ENCODE results near the gene C1orf174. TPM values are rescaled to one million over a fixed set of nuclear protein-coding genes. Genes with fewer than 3 reads are reported as not detected.

C1orf174 gene
- total and polyA plus RNA-seq, 2 of the 4 experiments (the other 2 are of a cell fraction), result 26.7 to 45.7 TPM

DNA sequence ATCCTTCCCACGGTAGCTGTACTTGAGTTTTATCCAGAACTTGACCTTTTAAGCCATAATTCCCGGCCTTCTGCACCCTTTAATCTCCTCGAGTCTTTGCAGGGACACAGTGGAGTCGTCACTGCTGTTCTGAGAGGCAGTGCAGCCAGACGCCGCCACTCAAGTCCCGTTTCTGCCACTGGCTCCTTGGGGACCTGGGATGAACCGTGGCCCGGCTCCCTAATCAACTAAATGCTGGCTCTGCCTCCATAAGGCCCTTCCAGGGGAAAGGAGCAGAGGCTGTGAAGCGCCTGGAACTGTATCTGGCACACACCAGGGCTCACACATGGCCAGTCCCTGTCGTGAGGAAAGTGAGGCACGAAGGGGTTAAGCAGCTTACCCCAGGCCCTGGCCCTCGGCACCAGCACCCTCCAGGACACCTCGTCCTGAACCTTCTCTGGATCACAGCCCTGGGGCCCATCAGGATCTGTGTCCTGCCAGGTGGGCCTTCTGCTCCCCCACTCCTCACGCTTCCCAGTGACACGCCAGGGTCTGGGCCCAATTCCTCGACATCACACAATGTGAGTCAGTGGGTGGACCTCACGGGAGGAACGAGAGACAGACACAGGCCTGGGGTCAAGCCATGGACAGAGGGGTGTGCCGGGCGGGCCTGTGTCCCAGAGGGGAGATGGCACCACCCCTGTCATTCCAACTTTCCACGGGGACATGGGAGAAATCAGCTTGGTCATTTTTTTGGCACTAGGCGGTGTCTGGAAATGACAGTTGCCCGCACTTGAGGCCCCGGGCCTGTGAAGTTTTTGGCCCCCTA, 23.5 kb upstream of the C1orf174 start:
- Histone ChIP-seq H2AFZ (replicated peaks; ENCODE audit: low read length, poor library complexity) (no peak overlapping the region), H3K4ac (ENCODE audit: low read depth, low read length) (no peak overlapping the region), H3K4me3 (ENCODE audit: insufficient read depth, low read depth, low read length) (no peak overlapping the region), H2AK5ac (ENCODE audit: low read depth, low read length) (no peak overlapping the region), H4K20me1 (ENCODE audit: insufficient read depth, low read length) (no peaks in the 10 kb centered on the region), H3K23ac (ENCODE audit: low read depth, low read length) (no peak overlapping the region), H3K27me3 (ENCODE audit: control insufficient read depth, insufficient read depth, low read length) (no peaks in the 10 kb centered on the region; the same call in 1 of the 2 replicates), H4K5ac (ENCODE audit: low read depth, low read length) (no peak overlapping the region), H3K18ac (ENCODE audit: low read depth, low read length) (no peak overlapping the region), H3K4me2 (ENCODE audit: low read depth, low read length) (no peak overlapping the region), H2BK5ac (ENCODE audit: low read depth, low read length, poor library complexity, severe bottlenecking) (no peak overlapping the region), H3K9me3 (ENCODE audit: control insufficient read depth, insufficient read depth, low read length) (no peaks in the 10 kb centered on the region), H4K8ac (ENCODE audit: low read depth in 2 of 2, low read length in 2 of 2) (no peak overlapping the region), H3K4me1 (ENCODE audit: control insufficient read depth, insufficient read depth, low read length) (no peaks in the 10 kb centered on the region), H4K91ac (ENCODE audit: insufficient read depth, low read depth, low read length) (no peak overlapping the region), H3K9me1 (ENCODE audit: insufficient read depth, low read length) (no peaks in the 10 kb centered on the region), H3K36me3 (ENCODE audit: control insufficient read depth, insufficient read depth, low read length) (no peaks in the 10 kb centered on the region), H2BK20ac (ENCODE audit: low read depth, low read length) (no peak overlapping the region), H2BK15ac (ENCODE audit: low read depth, low read length) (no peak overlapping the region), H3K56ac (ENCODE audit: extremely low read depth, insufficient read depth, low read length) (no peak overlapping the region), H3K27ac (ENCODE audit: insufficient read depth, low read length) (no peak overlapping the region), H3K9ac (ENCODE audit: low read depth, low read length) (no peak overlapping the region), H3K14ac (replicated peaks; ENCODE audit: low read depth, low read length) (no peak overlapping the region), H2AK9ac (replicated peaks; ENCODE audit: low read depth, low read length, poor library complexity) (no peak overlapping the region), H2BK120ac (ENCODE audit: low read depth, low read length) (no peak overlapping the region), H3K79me1 (ENCODE audit: low read depth in 1 of 2, low read length in 2 of 2) (no peaks in the 10 kb centered on the region)
- dilution Hi-C loops (cut with HindIII; ENCODE audit: low sequenced_read_pairs, unreplicated experiment) (no loop called here), intact Hi-C loops (cut with micrococcal nuclease) (no loop called here), in situ Hi-C loops (cut with MboI; ENCODE audit: low sequenced_read_pairs) (loop anchor here (25.0 kb wide), 1 partner anchor 1989 kb away; no protein-coding TSS in a partner anchor)
- no TSS peak for BruUV-seq (replicated peaks)
- TF ChIP-seq, protein P1, sequence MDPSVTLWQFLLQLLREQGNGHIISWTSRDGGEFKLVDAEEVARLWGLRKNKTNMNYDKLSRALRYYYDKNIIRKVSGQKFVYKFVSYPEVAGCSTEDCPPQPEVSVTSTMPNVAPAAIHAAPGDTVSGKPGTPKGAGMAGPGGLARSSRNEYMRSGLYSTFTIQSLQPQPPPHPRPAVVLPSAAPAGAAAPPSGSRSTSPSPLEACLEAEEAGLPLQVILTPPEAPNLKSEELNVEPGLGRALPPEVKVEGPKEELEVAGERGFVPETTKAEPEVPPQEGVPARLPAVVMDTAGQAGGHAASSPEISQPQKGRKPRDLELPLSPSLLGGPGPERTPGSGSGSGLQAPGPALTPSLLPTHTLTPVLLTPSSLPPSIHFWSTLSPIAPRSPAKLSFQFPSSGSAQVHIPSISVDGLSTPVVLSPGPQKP (IDR thresholded peaks at IDR 0.05; ENCODE audit: borderline replicate concordance, low read depth, low read length), result no peak
- TF ChIP-seq USF2 (IDR thresholded peaks at IDR 0.05; ENCODE audit: low read depth, low read length) (no peak), RAD21 (IDR thresholded peaks at IDR 0.05; ENCODE audit: low read length) (no peak), POLR2A (IDR thresholded peaks at IDR 0.05; ENCODE audit: low read depth, low read length) (no peak), MAZ (IDR thresholded peaks at IDR 0.05; ENCODE audit: borderline replicate concordance, low read depth, low read length) (no peak), MXI1 (IDR thresholded peaks at IDR 0.05; ENCODE audit: borderline replicate concordance, low read depth, low read length) (no peak), CHD1 (IDR thresholded peaks at IDR 0.05; ENCODE audit: low read depth, low read length) (no peak), FOS (IDR thresholded peaks at IDR 0.05; ENCODE audit: low read depth, low read length) (no peak), RFX5 (IDR thresholded peaks at IDR 0.05; ENCODE audit: low read depth, low read length) (no peak), RCOR1 (IDR thresholded peaks at IDR 0.05; ENCODE audit: insufficient replicate concordance, low read length) (no peak), MAFK (IDR thresholded peaks at IDR 0.05; ENCODE audit: low read depth, low read length) (no peak), SMC3 (IDR thresholded peaks at IDR 0.05; ENCODE audit: low read depth, low read length) (no peak), BHLHE40 (IDR thresholded peaks at IDR 0.05; ENCODE audit: low read depth, low read length) (no peak), CEBPB (IDR thresholded peaks at IDR 0.05; ENCODE audit: low read depth, low read length) (no peak)
- CTCF ChIA-PET, result no interaction called here
- no peak for DNase-seq
- ATAC-seq (ENCODE audit: low read depth), result no peak
- 58% methylated on average over 11 of the region's 25 CpGs; no CpG with 5 or more reads in 1 of the 2 experiments for WGBS, 2 experiments (ENCODE audit: extremely low coverage in 2 of 2, insufficient read length in 1 of 2)
- POLR2A ChIA-PET (ENCODE audit: unreplicated experiment), result no interaction called here

All from IMR-90 (cell line).